ENCODE results near the gene HLA-DMB.

DNA sequence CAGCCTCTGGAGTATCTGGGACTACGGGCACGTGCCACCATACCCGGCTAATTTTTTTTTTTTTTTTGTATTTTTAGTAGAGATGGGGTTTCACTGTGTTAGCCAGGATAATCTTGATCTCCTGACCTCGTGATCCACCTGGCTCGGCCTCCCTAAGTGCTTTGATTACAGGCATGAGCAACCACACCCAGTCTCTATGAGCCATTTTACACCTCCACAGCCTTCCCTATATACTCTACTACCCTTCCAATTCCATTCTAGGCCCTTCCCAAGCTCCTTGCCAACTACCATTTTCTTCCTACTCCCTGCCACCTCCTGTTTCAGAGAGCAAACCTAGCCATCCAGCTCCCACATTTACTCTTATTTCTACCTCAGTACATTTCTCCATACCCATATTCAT lies 19.7 kb upstream of the HLA-DMB start:
- TF ChIP-seq, protein P1, sequence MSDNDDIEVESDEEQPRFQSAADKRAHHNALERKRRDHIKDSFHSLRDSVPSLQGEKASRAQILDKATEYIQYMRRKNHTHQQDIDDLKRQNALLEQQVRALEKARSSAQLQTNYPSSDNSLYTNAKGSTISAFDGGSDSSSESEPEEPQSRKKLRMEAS (IDR thresholded peaks at IDR 0.05; ENCODE audit: low read depth) = no peak
- TF ChIP-seq YY1 (IDR thresholded peaks at IDR 0.05; ENCODE audit: low read depth) = no peak

Data from SK-N-SH (cell line).